Brain microvascular endothelial cell (primary cell): ENCODE data around the gene SURF4.
A peak's percentile ranks its signal among the peaks of the same experiment; 100 is the strongest.

Experiments used
- DNase-seq: peaks from one replicate; pipeline ENCODE4 v3.0.0-alpha.2; 2020
- H3K27ac ChIP-seq: fragments of 250-450 bp; sonication (Bioruptor Pico); 2 replicates; pipeline ENCODE4 v1.5.1; 2020; ENCODE audit warnings: mild to moderate bottlenecking, moderate library complexity
- H3K27me3 ChIP-seq: fragments of 250-450 bp; sonication (Bioruptor Pico); replicated peaks from 2 replicates; pipeline ENCODE4 v1.5.1; 2020; ENCODE audit warnings: mild to moderate bottlenecking
- H3K36me3 ChIP-seq: fragments of 250-450 bp; sonication (Bioruptor Pico); replicated peaks from 2 replicates; pipeline ENCODE4 v1.5.1; 2020; ENCODE audit warnings: mild to moderate bottlenecking
- H3K4me3 ChIP-seq: 2 replicates; pipeline ENCODE4 v1.5.1; 2011; ENCODE audit warnings: low read depth, mild to moderate bottlenecking, control low read depth, low read length, moderate library complexity
- in situ Hi-C: cut with HindIII; loops from 2 replicates; pipeline ENCODE4 v1.10.0; 2017; ENCODE audit warnings: low sequenced_read_pairs, low pct_ligation_motif_present
- TF ChIP-seq, protein P1 (sequence below): IDR thresholded peaks from 2 replicates; pipeline ENCODE4 v1.5.1; 2011; ENCODE audit warnings: low read depth, mild to moderate bottlenecking, moderate library complexity, low read length, control low read depth, inconsistent platforms; ENCODE audit errors: missing control alignments

Gene SURF4

GRCh38 chr9:133368249-133368881 is 7.5 kb downstream of the SURF4 start:
- H3K4me3 ChIP-seq, result no peak overlapping the region
- in situ Hi-C loops, result no loop called here
- no peak for DNase-seq
- TF ChIP-seq, protein P1, sequence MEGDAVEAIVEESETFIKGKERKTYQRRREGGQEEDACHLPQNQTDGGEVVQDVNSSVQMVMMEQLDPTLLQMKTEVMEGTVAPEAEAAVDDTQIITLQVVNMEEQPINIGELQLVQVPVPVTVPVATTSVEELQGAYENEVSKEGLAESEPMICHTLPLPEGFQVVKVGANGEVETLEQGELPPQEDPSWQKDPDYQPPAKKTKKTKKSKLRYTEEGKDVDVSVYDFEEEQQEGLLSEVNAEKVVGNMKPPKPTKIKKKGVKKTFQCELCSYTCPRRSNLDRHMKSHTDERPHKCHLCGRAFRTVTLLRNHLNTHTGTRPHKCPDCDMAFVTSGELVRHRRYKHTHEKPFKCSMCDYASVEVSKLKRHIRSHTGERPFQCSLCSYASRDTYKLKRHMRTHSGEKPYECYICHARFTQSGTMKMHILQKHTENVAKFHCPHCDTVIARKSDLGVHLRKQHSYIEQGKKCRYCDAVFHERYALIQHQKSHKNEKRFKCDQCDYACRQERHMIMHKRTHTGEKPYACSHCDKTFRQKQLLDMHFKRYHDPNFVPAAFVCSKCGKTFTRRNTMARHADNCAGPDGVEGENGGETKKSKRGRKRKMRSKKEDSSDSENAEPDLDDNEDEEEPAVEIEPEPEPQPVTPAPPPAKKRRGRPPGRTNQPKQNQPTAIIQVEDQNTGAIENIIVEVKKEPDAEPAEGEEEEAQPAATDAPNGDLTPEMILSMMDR, result no peak
- H3K27me3 ChIP-seq, result no peaks in the 10 kb centered on the region
- H3K36me3 ChIP-seq, result peaks cover 84% of the 10 kb centered on the region
- H3K27ac ChIP-seq, result peak overlapping the region; percentile 26

GRCh38 chr9:133367778-133368177 is 8.1 kb downstream of the SURF4 start:
- Histone ChIP-seq H3K27ac (no peak overlapping the region), H3K36me3 (peaks cover 84% of the 10 kb centered on the region), H3K27me3 (no peaks in the 10 kb centered on the region), H3K4me3 (no peak overlapping the region)
- in situ Hi-C loops, result no loop called here
- TF ChIP-seq, protein P1, result no peak
- no peak for DNase-seq

DNA sequence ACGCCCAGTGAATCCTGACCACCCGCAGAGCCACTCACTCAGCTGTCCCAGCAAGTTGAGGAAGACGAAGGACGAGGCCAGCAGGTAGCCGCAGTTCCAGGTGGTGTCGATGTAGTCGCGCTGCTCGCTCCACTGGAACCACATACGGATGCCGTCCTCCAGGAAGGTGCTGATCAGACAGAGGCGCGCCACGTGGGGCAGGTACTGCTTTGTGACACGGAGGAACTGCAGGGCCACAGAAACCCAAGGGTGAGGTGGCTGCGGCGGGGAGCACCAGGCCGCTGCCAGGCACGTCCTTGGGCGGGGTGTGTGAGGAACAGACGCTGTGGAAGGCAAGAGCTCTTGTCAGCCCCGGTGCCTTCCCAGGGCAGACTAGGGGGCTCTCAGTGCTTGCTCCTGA is 8.6 kb downstream of the SURF4 start:
- in situ Hi-C loops, result no loop called here
- Histone ChIP-seq H3K4me3 (no peak overlapping the region), H3K27ac (no peak overlapping the region), H3K36me3 (peaks cover 84% of the 10 kb centered on the region), H3K27me3 (no peaks in the 10 kb centered on the region)
- TF ChIP-seq, protein P1, result no peak
- no peak for DNase-seq

DNA sequence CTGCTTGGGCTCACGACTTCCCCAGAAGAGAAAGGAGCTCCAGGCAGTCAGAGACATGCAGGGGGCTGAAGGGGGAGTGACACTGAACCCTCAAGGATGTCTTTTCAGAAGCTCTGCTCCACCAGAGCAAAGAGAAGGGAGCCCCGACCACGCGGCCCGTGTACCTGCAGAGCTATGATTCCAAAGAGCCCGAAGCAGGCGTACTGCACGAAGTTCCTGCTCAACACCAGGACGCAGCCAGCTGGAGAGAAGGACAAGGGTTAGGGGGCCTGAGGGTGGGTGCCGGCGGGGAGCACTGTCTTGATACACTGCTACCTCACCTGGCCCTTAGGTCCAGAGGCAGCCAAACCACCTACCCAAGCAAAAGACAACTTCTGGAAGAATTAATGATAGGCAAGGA is 9.4 kb downstream of the SURF4 start:
- Histone ChIP-seq H3K36me3 (peaks cover 83% of the 10 kb centered on the region), H3K27me3 (no peaks in the 10 kb centered on the region), H3K27ac (no peak overlapping the region), H3K4me3 (no peak overlapping the region)
- in situ Hi-C loops, result no loop called here
- no peak for DNase-seq
- TF ChIP-seq, protein P1, result no peak

DNA sequence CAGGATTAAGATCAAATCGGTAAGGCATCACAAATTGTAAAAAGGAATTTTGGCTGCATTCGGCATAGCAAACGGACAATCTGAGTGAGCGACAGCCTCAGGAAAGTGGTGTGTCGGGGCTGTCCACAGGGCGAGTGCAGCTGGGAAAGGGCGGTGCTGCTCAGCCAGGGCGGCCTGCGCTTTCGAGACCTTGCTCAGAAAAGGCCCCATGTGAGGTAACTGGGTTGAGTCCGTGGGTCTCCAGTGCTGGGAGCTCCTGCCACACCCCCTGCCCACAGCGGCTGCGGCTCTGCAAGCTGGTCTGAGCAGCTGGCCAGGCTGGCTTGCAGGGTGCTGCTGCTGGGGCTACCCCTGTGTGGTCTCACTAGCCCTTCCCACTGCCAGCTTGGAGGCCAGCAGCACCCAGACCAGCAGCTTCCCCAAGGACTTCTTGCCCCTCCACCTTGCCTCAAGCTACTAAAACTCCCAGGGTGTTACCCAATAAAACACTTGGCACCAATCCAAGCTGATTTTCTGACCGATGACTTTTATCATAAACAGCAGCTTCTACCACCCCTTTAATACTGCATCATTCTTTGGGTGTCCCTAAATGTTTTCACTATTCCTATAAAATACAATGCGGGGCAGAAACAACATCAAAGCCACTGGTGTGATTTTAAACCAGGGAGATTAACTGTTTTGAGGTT is 13.4 kb downstream of the SURF4 start:
- no peak for DNase-seq
- TF ChIP-seq, protein P1, result no peak
- H3K4me3 ChIP-seq, result no peak overlapping the region
- H3K27ac ChIP-seq, result no peak overlapping the region
- H3K27me3 ChIP-seq, result no peaks in the 10 kb centered on the region
- H3K36me3 ChIP-seq, result peaks cover 69% of the 10 kb centered on the region
- in situ Hi-C loops, result no loop called here
